GM21825 (cell line): ENCODE data around the gene SEMA5B.

Experiments
- ATAC-seq: cut with Tn5 transposase; IDR thresholded peaks from one replicate; pipeline ENCODE4 v1.9.1; 2021; ENCODE audit warnings: mild to moderate bottlenecking, moderate library complexity; ENCODE audit not compliant: unreplicated experiment

SEMA5B gene

GRCh38 chr3:123027292-123028232 is at the start of gene SEMA5B:
SEMA5B (minus strand) TSS chr3:123027763; CDS start chr3:122961263, 66,500 bp downstream.
- no peak for ATAC-seq

- ATAC-seq: no peak
These were observed 49.2 kb upstream of the SEMA5B start for GRCh38 chr3:123076496-123077418.

DNA sequence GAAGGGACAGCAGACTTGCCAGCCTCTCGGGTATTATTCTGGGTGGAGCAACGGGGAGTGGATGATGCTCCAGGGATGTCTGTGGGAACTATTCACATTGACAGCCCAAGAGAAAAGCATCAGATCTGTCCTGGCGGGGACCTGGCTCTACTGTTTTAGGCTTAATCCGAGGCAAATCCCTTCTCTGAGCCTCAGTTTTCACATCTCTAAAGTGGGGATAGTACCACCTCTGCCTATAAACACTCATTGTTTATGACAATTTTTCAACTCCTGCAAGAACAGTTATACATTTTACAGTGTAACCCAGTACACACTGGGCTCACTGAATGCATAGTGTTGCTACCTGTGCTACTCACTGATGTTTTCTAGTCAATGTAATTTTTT is 48.5 kb upstream of the SEMA5B start:
- ATAC-seq: no peak

DNA sequence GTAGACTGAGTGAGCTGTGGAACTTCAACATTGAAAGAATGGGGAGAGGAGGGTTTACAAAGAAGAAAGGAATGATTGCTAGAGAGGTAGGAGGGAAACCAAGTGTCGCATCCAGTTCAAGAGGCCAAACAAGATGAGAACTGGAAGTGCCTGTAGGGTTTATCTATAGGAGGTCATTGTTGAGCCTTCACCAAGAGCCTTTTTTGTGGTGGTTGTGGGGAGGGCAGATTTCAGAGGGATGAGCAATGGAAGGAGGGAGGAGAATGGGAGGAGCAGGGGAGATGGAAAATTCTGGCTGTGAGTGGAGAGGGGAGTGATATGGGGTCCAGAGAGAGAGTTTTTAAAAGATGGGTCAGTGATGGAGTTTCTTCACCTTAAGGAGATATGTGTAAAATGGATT is 47.8 kb upstream of the SEMA5B start:
- no peak for ATAC-seq

DNA sequence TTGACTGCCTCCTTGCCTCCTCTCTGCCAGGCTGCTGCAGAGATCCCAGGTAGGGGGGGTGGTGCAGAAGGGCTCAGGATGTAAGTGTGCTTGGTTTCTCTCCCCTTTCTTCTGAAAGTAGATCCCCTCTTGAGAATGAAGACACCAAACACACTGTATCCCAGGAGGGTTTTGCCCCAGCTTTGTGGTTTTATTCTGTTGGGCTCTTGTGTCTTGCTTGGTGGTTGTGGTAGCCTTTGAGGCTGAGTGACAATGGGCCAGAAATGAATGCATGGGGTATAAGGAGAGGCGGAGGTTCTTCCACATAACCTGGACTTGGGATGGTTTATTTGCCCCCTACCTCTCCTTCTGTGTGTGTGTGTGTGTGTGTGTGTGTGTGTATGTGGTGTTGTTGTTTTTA is 45.0 kb upstream of the SEMA5B start:
- ATAC-seq: no peak

DNA sequence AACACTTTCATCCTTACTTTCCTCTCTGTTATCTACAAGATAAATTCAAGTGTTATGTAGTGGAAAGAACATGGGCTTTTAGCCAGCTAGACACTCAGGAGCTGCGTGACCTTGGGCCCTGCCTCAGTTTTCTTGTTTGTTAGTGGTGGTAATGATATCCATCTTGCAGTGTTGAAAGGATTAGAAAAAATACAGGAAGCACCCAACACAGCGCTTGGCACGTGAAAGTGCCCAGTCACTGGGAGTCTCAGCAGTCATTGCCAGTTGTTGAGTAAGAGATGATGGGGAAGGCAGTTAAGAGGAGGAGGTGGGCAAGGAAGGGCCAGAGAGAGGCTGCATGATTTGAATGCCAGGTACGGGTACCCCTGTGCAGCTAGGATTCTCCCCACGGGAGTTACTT is 44.6 kb upstream of the SEMA5B start:
- ATAC-seq: no peak

GRCh38 chr3:123071581-123071980 is 44.0 kb upstream of the SEMA5B start:
- ATAC-seq: no peak

DNA sequence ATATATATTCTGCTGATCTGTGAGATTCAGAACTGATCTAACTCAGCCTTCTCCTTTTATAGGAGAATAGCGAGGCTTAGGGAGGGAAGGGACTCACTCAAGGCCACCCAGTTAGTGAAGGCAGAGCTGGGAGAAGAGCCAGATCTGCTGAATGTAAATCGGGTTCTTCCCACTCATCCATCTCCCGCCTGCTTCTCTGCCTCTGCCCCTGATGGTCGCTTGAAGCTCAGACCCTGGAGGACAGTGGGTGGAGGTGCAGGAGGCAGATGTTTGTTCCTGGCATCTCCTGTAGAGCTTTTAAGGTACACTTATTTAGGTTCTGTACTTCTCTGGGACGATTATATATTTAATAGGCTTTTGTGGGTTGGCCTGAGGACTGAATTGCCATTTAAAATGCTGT is 43.6 kb upstream of the SEMA5B start:
- no peak for ATAC-seq

- ATAC-seq: no peak
These were observed 42.9 kb upstream of the SEMA5B start for GRCh38 chr3:123070510-123070909.

DNA sequence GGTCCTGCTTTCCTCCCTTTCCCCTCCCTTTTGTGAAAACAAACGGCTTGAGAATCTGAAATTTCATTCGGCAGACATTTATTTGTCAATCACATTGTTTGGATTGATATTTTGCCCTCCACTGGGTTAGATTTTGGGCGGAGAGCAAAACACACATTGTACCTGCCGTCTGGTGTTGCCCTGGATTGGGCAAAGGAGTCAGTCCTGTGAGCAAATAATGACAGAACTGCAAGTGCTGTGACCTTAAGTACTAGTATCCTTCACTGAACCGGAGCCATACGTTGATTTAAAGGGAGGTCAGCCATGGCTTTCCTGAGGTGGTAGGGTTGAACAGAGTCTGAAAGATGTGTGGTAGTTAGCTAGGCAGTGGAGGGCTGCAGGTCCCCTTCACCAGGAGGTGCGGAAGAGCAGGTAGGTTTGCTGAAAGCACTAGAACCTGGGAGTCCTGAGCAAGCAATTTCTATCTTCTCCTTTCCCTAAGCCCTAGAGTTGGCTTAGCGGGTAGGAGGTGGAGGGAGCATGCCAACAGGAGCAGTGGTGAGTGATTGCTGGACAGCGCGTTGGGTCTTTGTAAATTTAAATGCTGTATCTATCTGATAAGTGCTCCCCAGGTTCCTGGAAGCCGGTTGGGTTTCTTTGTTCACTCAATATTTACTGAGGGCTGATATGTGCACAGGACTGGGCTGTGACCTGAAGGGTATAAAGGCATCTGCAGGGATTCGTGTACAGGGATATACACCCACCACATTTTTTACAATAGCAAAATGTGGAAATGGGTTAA is 41.2 kb upstream of the SEMA5B start:
- ATAC-seq: no peak

GRCh38 chr3:123067689-123068600 is 40.4 kb upstream of the SEMA5B start:
- ATAC-seq: no peak

- peak; percentile 80 for ATAC-seq
These were observed 39.5 kb upstream of the SEMA5B start, which contains the start of gene PDIA5 for GRCh38 chr3:123066896-123067688. PDIA5 (plus strand) TSS chr3:123067025; CDS start chr3:123067165, 140 bp downstream.

DNA sequence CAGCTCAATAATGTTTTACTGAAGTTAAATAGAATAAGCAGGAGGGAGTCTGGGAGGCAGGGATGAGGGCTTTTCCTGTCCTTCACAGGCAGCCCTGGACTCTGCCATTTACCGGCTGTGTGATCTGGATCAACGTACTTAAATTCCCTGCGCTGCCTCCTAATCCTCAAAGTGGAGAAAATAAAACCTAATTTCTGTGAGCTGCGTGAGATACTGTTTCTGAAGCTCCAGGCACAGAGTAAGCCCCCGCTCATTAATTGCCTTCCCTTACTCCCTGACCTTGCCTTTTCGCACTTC is 39.0 kb upstream of the SEMA5B start:
- ATAC-seq: no peak

GRCh38 chr3:123064914-123065313 is 37.4 kb upstream of the SEMA5B start:
- no peak for ATAC-seq

- no peak for ATAC-seq
These were observed 36.9 kb upstream of the SEMA5B start for GRCh38 chr3:123064506-123064905.

GRCh38 chr3:123063034-123063433 is 35.5 kb upstream of the SEMA5B start:
- ATAC-seq: no peak

GRCh38 chr3:123061856-123062255 is 34.3 kb upstream of the SEMA5B start:
- no peak for ATAC-seq

- no peak for ATAC-seq
These were observed 32.5 kb upstream of the SEMA5B start for GRCh38 chr3:123060054-123060453.

GRCh38 chr3:123058505-123058904 is 30.9 kb upstream of the SEMA5B start:
- no peak for ATAC-seq
